ENCODE data around the gene DCDC1. TPM values are rescaled to one million over a fixed set of nuclear protein-coding genes. Genes with fewer than 3 reads are reported as not detected.

Gene DCDC1
- total and polyA plus RNA-seq, 4 experiments from 2014 or later: 0.14 to 0.29 (median 0.17) TPM; not detected in 1

DNA sequence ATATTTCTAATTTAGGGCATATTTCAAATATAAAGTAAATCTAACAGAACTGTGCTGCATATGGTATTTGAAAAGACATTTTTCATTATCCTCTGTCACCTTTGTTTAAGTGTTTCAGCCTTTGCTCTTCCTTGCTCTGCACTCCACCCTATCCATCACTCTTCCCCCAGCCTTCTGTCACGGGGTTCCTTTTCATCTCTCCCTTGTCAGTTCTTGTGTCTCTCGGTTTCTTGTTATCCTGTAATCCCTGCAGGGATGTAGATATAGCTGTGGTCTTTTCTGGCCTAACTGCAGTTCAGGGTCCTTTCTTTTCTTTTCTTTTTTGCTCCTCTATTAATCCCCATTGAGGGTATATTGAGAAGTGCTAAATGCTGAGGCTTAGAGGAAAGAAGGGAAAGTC is 261.9 kb downstream of the DCDC1 start:
- ChIA-PET CTCF (ENCODE audit: partially characterized antibody) (interaction anchor here (0.7 to 2.3 kb wide), 9 partner anchors 34 to 1190 kb away, joined by 3 to 22 read pairs (median 5); no protein-coding TSS in a partner anchor), POLR2A (ENCODE audit: partially characterized antibody) (no interaction called here)
- Mint-ChIP-seq H3K27me3 (peaks cover 0 to 4% of the 10 kb centered on the region in 2 donors), H3K4me3 (no peak overlapping the region), H3K4me1 (peaks cover 0 to 2% (median 0%) of the 10 kb centered on the region in 4 donors), H3K27ac (peak overlapping the region in 1 of 7 donors; percentile 54), H3K36me3 (no peaks in the 10 kb centered on the region), H3K9me3 (no peaks in the 10 kb centered on the region)
- no peaks in the 10 kb centered on the region for H3K27me3 ChIP-seq (ENCODE audit: insufficient read depth, low read length)
- DNase-seq: no peak
- no peak overlapping the region for H3K27ac ChIP-seq (ENCODE audit: low read depth, low read length)
- no peaks in the 10 kb centered on the region for H3K36me3 ChIP-seq (ENCODE audit: insufficient read depth, low read length)
- no peaks in the 10 kb centered on the region for H3K9me3 ChIP-seq (ENCODE audit: control insufficient read depth in 1 of 2, low read length in 2 of 2)
- no peaks in the 10 kb centered on the region for H3K4me1 ChIP-seq (ENCODE audit: insufficient read depth, low read length)
- H3K4me3 ChIP-seq (ENCODE audit: low read length in 2 of 2): no peak overlapping the region
- intact Hi-C loops (cut with micrococcal nuclease): loop anchor here (1.0 to 5.0 kb wide), 3 partner anchors 899 to 1069 kb away; no protein-coding TSS in a partner anchor

- ChIA-PET CTCF (ENCODE audit: partially characterized antibody) (interaction anchor here (0.7 to 2.3 kb wide), 11 partner anchors 9 to 1191 kb away, joined by 3 to 22 read pairs (median 4); no protein-coding TSS in a partner anchor), POLR2A (ENCODE audit: partially characterized antibody) (no interaction called here)
- Histone ChIP-seq H3K27ac (ENCODE audit: low read depth, low read length) (no peak overlapping the region), H3K4me1 (ENCODE audit: insufficient read depth, low read length) (no peaks in the 10 kb centered on the region), H3K4me3 (ENCODE audit: low read length in 2 of 2) (no peak overlapping the region), H3K9me3 (ENCODE audit: control insufficient read depth in 1 of 2, low read length in 2 of 2) (no peaks in the 10 kb centered on the region), H3K36me3 (ENCODE audit: insufficient read depth, low read length) (no peaks in the 10 kb centered on the region), H3K27me3 (ENCODE audit: insufficient read depth, low read length) (no peaks in the 10 kb centered on the region)
- peak overlapping the region in 1 of 7 donors; percentile 63 for H3K27ac Mint-ChIP-seq
- no peak overlapping the region for H3K4me3 Mint-ChIP-seq
- H3K36me3 Mint-ChIP-seq: no peaks in the 10 kb centered on the region
- no peaks in the 10 kb centered on the region for H3K9me3 Mint-ChIP-seq
- H3K27me3 Mint-ChIP-seq: peaks cover 0 to 4% of the 10 kb centered on the region in 2 donors
- intact Hi-C loops (cut with micrococcal nuclease): loop anchor here (1.0 to 5.0 kb wide), 3 partner anchors 900 to 1069 kb away; no protein-coding TSS in a partner anchor
- peak in 4 of 5 donors; percentile 8 to 34 (median 24) for DNase-seq
- H3K4me1 Mint-ChIP-seq: peaks cover 0 to 2% (median 0%) of the 10 kb centered on the region in 4 donors
These were observed 262.5 kb downstream of the DCDC1 start for GRCh38 chr11:31106968-31107576.

DNA sequence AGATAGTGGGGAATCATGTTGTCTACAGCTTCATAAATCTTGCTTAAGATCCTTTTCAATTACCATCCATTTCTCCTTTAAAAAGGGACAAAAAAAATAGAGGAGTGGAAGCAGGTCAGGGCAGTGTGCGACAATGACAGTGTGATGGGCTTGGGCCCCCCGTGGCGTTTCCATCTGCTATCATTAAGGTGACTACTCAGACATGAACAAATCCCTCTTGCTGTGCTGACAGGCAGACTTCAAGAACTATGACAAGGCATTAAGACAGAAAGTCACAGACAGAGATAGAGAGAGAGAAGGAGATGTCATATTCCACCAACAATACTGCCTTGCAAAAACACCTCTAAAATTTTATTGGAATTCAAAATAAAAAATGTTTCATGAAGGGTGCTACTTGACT is 263.2 kb downstream of the DCDC1 start:
- H3K27me3 Mint-ChIP-seq: peaks cover 0 to 4% of the 10 kb centered on the region in 2 donors
- intact Hi-C loops (cut with micrococcal nuclease): loop anchor here (2.0 to 5.0 kb wide), 2 partner anchors 900 to 946 kb away; no protein-coding TSS in a partner anchor
- H3K4me1 ChIP-seq (ENCODE audit: insufficient read depth, low read length): no peaks in the 10 kb centered on the region
- H3K27ac ChIP-seq (ENCODE audit: low read depth, low read length): no peak overlapping the region
- no peaks in the 10 kb centered on the region for H3K9me3 Mint-ChIP-seq
- no peak overlapping the region for H3K27ac Mint-ChIP-seq
- peaks cover 0 to 2% (median 0%) of the 10 kb centered on the region in 4 donors for H3K4me1 Mint-ChIP-seq
- H3K9me3 ChIP-seq (ENCODE audit: control insufficient read depth in 1 of 2, low read length in 2 of 2): no peaks in the 10 kb centered on the region
- POLR2A ChIA-PET (ENCODE audit: partially characterized antibody): no interaction called here
- no peak overlapping the region for H3K4me3 ChIP-seq (ENCODE audit: low read length in 2 of 2)
- CTCF ChIA-PET (ENCODE audit: partially characterized antibody): interaction anchor here (0.7 to 2.3 kb wide), 7 partner anchors 8 to 1191 kb away, joined by 3 to 22 read pairs (median 5); no protein-coding TSS in a partner anchor
- H3K36me3 Mint-ChIP-seq: no peaks in the 10 kb centered on the region
- no peaks in the 10 kb centered on the region for H3K36me3 ChIP-seq (ENCODE audit: insufficient read depth, low read length)
- no peak overlapping the region for H3K4me3 Mint-ChIP-seq
- H3K27me3 ChIP-seq (ENCODE audit: insufficient read depth, low read length): no peaks in the 10 kb centered on the region
- no peak for DNase-seq

- Mint-ChIP-seq H3K36me3 (no peaks in the 10 kb centered on the region), H3K4me1 (peaks cover 0 to 2% (median 0%) of the 10 kb centered on the region in 4 donors), H3K27me3 (peaks cover 0 to 3% of the 10 kb centered on the region in 2 donors), H3K4me3 (no peak overlapping the region), H3K27ac (no peak overlapping the region), H3K9me3 (peaks cover 0 to 3% (median 0%) of the 10 kb centered on the region in 8 donors)
- no peaks in the 10 kb centered on the region for H3K27me3 ChIP-seq (ENCODE audit: insufficient read depth, low read length)
- no peaks in the 10 kb centered on the region for H3K4me1 ChIP-seq (ENCODE audit: insufficient read depth, low read length)
- no peaks in the 10 kb centered on the region for H3K9me3 ChIP-seq (ENCODE audit: control insufficient read depth in 1 of 2, low read length in 2 of 2)
- no peak overlapping the region for H3K4me3 ChIP-seq (ENCODE audit: low read length in 2 of 2)
- no peaks in the 10 kb centered on the region for H3K36me3 ChIP-seq (ENCODE audit: insufficient read depth, low read length)
- intact Hi-C loops (cut with micrococcal nuclease): no loop called here
- ChIA-PET CTCF (ENCODE audit: partially characterized antibody) (interaction anchor here (1.2 kb wide), 1 partner anchor 10 kb away, joined by 4 read pairs; no protein-coding TSS in a partner anchor), POLR2A (ENCODE audit: partially characterized antibody) (no interaction called here)
- DNase-seq: no peak
- no peak overlapping the region for H3K27ac ChIP-seq (ENCODE audit: low read depth, low read length)
These were observed 266.7 kb downstream of the DCDC1 start for GRCh38 chr11:31102875-31103274.

DNA sequence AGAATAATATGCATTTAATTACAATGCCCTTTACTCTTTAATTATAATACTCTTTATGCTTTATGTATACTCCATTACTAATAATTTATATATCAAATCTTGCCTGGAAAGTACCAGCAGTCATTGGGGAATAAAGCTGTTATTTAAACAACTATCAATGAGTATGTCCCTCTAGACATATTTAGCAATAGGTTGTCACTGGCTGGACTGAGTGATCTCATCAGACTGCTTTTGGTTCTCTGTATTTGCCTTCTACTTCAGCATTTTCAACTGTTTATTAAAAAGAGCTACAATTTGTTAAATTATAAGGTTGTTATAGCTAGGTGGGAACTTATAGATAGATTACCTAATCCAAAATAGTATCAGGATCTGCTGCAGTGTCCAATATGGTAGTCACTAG is 267.2 kb downstream of the DCDC1 start:
- POLR2A ChIA-PET (ENCODE audit: partially characterized antibody): no interaction called here
- intact Hi-C loops (cut with micrococcal nuclease): no loop called here
- Mint-ChIP-seq H3K4me1 (peaks cover 0 to 2% (median 0%) of the 10 kb centered on the region in 4 donors), H3K27me3 (peaks cover 0 to 3% of the 10 kb centered on the region in 2 donors), H3K36me3 (no peaks in the 10 kb centered on the region), H3K4me3 (no peak overlapping the region), H3K27ac (no peak overlapping the region), H3K9me3 (peaks cover 0 to 3% (median 0%) of the 10 kb centered on the region in 8 donors)
- CTCF ChIA-PET (ENCODE audit: partially characterized antibody): interaction anchor here (1.2 to 2.0 kb wide), 2 partner anchors 9 to 1074 kb away, joined by 4 to 5 read pairs; no protein-coding TSS in a partner anchor
- Histone ChIP-seq H3K36me3 (ENCODE audit: insufficient read depth, low read length) (no peaks in the 10 kb centered on the region), H3K4me3 (ENCODE audit: low read length in 2 of 2) (no peak overlapping the region), H3K27ac (ENCODE audit: low read depth, low read length) (no peak overlapping the region), H3K9me3 (ENCODE audit: control insufficient read depth in 1 of 2, low read length in 2 of 2) (no peaks in the 10 kb centered on the region), H3K4me1 (ENCODE audit: insufficient read depth, low read length) (no peaks in the 10 kb centered on the region), H3K27me3 (ENCODE audit: insufficient read depth, low read length) (no peaks in the 10 kb centered on the region)
- DNase-seq: no peak

GRCh38 chr11:31096191-31096805 is 273.2 kb downstream of the DCDC1 start:
- no peak overlapping the region for H3K27ac Mint-ChIP-seq
- POLR2A ChIA-PET (ENCODE audit: partially characterized antibody): no interaction called here

DNA sequence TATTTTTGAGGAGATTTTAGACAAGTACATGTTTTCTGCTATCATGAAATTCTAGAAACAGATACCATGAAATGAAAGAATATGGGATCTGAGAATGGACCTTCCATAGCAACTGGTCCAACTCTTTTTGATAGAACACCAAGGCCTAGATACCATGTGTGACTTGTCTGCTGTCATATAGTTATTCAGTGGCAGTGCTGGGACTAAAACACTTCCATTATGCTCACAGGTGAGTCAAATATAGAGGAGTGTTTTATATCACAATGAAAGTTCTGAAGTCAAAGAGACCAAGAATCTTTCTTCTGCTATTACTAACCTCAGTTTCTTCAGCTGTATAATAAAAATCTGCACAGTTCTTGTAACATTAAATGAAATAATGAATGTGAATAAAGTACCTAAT is 276.9 kb downstream of the DCDC1 start:
- no peak for DNase-seq
- no peak overlapping the region for H3K4me3 Mint-ChIP-seq
- ChIA-PET CTCF (ENCODE audit: partially characterized antibody) (interaction anchor here (0.7 kb wide), 1 partner anchor 10 kb away, joined by 4 read pairs; no protein-coding TSS in a partner anchor), POLR2A (ENCODE audit: partially characterized antibody) (no interaction called here)
- Histone ChIP-seq H3K27me3 (ENCODE audit: insufficient read depth, low read length) (no peaks in the 10 kb centered on the region), H3K27ac (ENCODE audit: low read depth, low read length) (no peak overlapping the region), H3K36me3 (ENCODE audit: insufficient read depth, low read length) (no peaks in the 10 kb centered on the region), H3K4me1 (ENCODE audit: insufficient read depth, low read length) (no peaks in the 10 kb centered on the region), H3K9me3 (ENCODE audit: control insufficient read depth in 1 of 2, low read length in 2 of 2) (peaks cover 0 to 4% of the 10 kb centered on the region in 2 donors), H3K4me3 (ENCODE audit: low read length in 2 of 2) (no peak overlapping the region)
- peaks cover 0 to 6% of the 10 kb centered on the region in 2 donors for H3K36me3 Mint-ChIP-seq
- H3K9me3 Mint-ChIP-seq: peaks cover 9 to 18% (median 13%) of the 10 kb centered on the region in 8 donors
- intact Hi-C loops (cut with micrococcal nuclease): no loop called here
- H3K27me3 Mint-ChIP-seq: no peaks in the 10 kb centered on the region
- no peaks in the 10 kb centered on the region for H3K4me1 Mint-ChIP-seq
- H3K27ac Mint-ChIP-seq: no peak overlapping the region

More at GRCh38 chr11:31096191-31096805, 273.2 kb downstream of the DCDC1 start:
- Mint-ChIP-seq H3K9me3 (peaks cover 0 to 6% (median 0%) of the 10 kb centered on the region in 8 donors), H3K4me3 (no peak overlapping the region), H3K36me3 (no peaks in the 10 kb centered on the region), H3K4me1 (no peaks in the 10 kb centered on the region), H3K27me3 (peaks cover 0 to 2% of the 10 kb centered on the region in 2 donors)
- H3K9me3 ChIP-seq (ENCODE audit: control insufficient read depth in 1 of 2, low read length in 2 of 2): no peaks in the 10 kb centered on the region
- intact Hi-C loops (cut with micrococcal nuclease): no loop called here
- no peak overlapping the region for H3K27ac ChIP-seq (ENCODE audit: low read depth, low read length)
- H3K27me3 ChIP-seq (ENCODE audit: insufficient read depth, low read length): no peaks in the 10 kb centered on the region
- no peaks in the 10 kb centered on the region for H3K36me3 ChIP-seq (ENCODE audit: insufficient read depth, low read length)
- no peak overlapping the region for H3K4me3 ChIP-seq (ENCODE audit: low read length in 2 of 2)
- DNase-seq: no peak
- CTCF ChIA-PET (ENCODE audit: partially characterized antibody): no interaction called here
- H3K4me1 ChIP-seq (ENCODE audit: insufficient read depth, low read length): no peaks in the 10 kb centered on the region
